Activated T-helper 17 cell treated with anti-CD3 and anti-CD28 coated beads, Interleukin-2, amount 50 U/mL, for 72 hours (primary cell): Measurements from ENCODE around the gene KLHL35. TPM values are rescaled to one million over a fixed set of nuclear protein-coding genes. Genes with fewer than 3 reads are reported as not detected.
A peak's percentile ranks its signal among the peaks of the same experiment; 100 is the strongest.

Experiments
- ATAC-seq: fragments of 150-1000 bp; cut with Tn5 transposase; replicated peaks from 2 replicates; pipeline ENCODE4 v1.10.0; 2021; ENCODE audit warnings: mild to moderate bottlenecking, moderate library complexity
- H3K27ac Mint-ChIP-seq: one replicate; pipeline ENCODE4 v1.8.0; 2022; ENCODE audit warnings: mixed read lengths
- H3K27me3 Mint-ChIP-seq: one replicate; pipeline ENCODE4 v1.8.0; 2022; ENCODE audit warnings: mixed read lengths
- H3K36me3 Mint-ChIP-seq: one replicate; pipeline ENCODE4 v1.8.0; 2022; ENCODE audit warnings: low read depth, mild to moderate bottlenecking, mixed read lengths
- H3K4me1 Mint-ChIP-seq: one replicate; pipeline ENCODE4 v1.8.0; 2022; ENCODE audit warnings: mixed read lengths
- H3K4me3 Mint-ChIP-seq: one replicate; pipeline ENCODE4 v1.8.0; 2022; ENCODE audit warnings: mild to moderate bottlenecking, mixed read lengths
- H3K9me3 Mint-ChIP-seq: one replicate; pipeline ENCODE4 v1.8.0; 2022; ENCODE audit warnings: mixed read lengths
- total RNA-seq, 2 donors: library from RNA; stranded (reverse); gene quantifications; one replicate each; pipeline ENCODE4 v1.2.3, GENCODE V29; 2022

Gene KLHL35, protein sequence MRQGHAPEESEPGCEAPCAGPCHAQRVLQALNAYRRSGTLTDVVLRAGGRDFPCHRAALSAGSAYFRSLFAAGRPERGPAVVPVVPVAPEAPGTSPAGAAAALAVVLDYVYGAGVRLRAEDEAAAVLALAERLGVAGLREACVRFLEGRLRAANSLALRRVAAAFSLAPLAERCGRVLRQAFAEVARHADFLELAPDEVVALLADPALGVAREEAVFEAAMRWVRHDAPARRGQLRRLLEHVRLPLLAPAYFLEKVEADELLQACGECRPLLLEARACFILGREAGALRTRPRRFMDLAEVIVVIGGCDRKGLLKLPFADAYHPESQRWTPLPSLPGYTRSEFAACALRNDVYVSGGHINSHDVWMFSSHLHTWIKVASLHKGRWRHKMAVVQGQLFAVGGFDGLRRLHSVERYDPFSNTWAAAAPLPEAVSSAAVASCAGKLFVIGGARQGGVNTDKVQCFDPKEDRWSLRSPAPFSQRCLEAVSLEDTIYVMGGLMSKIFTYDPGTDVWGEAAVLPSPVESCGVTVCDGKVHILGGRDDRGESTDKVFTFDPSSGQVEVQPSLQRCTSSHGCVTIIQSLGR
- 1 to 10 TPM in 1 of 2 donors, under 1 TPM in 1; 0.50 to 1.2 TPM for total RNA-seq

DNA sequence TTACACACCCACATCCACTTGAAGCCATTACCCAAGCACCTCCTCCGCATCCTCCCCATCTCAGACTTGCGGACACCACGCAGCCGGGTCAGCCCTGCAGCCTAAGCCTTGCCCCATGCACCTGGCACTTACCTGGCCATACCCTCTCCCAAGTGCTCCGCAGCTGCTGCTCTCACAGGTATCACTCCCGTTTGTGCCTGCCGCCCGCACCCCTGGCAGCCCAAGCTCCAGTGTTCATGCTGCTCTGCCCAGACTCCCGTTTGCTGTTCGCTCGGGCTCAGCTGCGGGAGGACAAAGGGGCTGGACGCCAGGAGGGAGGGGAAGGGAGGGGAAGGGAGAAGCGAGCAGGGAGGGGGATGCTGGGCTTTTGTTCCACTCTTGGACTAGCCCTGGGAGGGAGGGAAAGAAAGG lies at the start of gene KLHL35:
Gene KLHL35 (minus strand): TSS at position 293 of the 411 bp plus-strand sequence. CDS start 2,574 bp downstream, outside the sequence.
- Mint-ChIP-seq H3K27ac (no peak within 1 kb of the TSS), H3K27me3 (peaks cover 25% of the 10 kb centered on the region), H3K9me3 (no peaks in the 10 kb centered on the region), H3K4me1 (peaks cover 14% of the 10 kb centered on the region), H3K36me3 (peaks cover 5% of the 10 kb centered on the region), H3K4me3 (no peak within 1 kb of the TSS)
- no peak for ATAC-seq

DNA sequence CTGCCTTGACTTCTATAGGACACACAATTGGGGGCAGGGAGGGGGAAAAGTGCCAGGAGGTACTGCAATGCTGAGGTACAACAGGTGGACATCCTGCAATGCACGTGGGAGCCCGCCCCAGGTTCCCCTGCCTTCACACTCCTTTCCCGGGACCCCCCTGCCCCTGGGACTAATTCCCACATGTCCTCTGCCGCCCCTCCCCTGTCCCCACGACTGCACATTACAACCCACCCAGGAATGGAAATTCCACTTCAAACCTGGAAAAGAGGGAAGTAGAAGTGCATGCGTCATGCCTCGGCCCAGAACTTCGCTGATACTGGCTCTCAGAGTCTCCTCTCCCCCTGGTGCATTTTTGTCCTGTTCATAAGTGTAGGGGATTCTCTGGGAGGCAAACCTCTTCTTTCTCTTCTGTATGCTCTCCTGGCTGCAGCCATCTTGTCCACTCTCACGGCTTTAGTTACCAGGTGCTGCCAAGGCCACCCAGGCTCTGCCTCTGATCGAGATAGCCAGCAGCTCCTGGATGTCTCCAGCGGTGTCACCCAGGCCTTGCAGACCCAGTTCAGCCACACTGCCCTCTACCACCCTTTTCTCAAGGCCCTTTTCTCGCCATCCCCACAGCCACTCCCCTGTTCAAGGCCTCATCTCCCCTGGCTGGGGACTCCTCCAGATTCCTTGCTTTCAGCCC lies 49.1 kb upstream of the KLHL35 start:
- Mint-ChIP-seq H3K4me3 (no peak overlapping the region), H3K27ac (peak overlapping the region; percentile 65), H3K36me3 (no peaks in the 10 kb centered on the region), H3K4me1 (no peaks in the 10 kb centered on the region), H3K27me3 (no peaks in the 10 kb centered on the region), H3K9me3 (no peaks in the 10 kb centered on the region)
- ATAC-seq, result no peak

DNA sequence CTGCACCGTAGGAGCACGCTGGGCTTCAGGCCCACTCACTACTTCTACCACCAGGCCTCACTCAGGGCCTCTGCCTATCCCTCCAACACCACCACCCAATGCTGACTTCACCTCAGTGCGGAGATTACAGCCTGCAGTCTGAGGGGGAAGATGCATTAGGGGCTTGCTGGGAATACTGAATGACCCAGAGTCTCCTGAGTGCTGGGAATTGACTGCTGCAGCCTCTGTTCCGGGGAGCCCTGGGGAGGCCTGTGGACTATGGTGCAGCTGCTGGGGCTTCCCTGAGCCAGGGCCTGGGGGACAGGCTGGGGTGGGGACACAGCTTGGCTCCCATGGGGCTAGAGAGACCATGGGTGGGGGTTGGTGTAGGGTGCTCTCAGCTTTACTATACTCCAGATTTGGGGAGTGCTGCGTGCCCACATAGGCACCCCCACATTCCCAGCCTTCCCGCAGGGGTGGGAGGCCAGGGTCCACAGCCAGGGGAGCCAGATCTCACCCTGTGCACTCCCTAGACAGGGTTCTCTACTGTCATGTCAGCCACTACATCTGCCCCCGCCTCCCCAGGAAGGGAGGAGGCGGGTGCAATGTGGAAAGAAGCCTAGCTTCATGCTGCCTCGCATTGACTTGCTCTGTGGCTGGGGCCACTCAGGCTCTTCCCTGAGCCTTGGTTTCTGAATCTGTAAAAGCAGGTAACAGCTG lies 48.4 kb upstream of the KLHL35 start:
- ATAC-seq, result no peak
- Mint-ChIP-seq H3K4me1 (no peaks in the 10 kb centered on the region), H3K27ac (no peak overlapping the region), H3K36me3 (no peaks in the 10 kb centered on the region), H3K27me3 (no peaks in the 10 kb centered on the region), H3K4me3 (no peak overlapping the region), H3K9me3 (no peaks in the 10 kb centered on the region)

DNA sequence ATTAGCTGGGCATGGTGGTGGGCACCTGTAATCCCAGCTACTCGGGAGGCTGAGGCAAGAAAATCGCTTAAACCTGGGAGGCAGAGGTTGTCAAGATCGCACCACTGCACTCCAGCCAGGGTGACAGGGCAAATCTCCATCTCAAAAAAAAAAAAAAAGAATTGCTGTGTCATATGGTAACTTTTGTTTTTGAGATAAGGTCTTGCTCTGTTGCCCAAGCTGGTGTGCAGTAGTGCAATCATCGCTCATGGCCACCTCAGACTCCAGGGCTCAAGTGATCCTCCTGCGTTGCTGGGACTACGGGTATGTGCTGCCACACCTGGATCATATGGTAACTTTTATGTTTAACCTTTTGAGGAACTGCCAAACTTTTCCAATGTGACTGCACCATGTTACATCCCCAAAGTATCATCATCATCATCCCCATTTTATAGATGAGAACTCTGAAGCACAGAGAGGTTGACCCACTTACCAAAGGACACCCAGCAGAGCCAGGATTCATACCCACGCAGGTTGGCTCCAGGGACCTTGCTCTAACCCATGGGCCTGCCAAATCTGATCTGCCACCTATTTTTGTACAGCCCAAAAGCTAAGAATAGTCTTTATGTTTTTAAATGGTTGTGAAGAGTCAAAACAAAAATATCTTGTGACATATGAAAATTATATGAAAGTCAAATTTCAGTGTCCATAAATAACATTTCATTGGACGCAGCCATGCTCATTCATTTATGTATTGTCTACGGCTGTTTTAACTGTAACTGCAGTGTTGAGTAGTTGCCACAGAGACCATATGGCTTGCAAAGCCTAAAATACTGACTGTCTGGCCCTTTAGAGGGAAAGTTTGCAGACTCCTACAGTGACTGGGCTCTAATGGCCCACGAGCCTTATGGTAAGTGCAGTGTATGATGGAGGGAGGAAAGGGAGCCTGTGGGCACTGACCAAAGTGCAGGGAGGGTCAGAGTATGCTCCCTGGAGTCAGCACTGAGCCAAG lies 47.5 kb upstream of the KLHL35 start:
- ATAC-seq, result no peak
- Mint-ChIP-seq H3K4me1 (peaks cover 6% of the 10 kb centered on the region), H3K4me3 (no peak overlapping the region), H3K27me3 (no peaks in the 10 kb centered on the region), H3K27ac (no peak overlapping the region), H3K36me3 (no peaks in the 10 kb centered on the region), H3K9me3 (no peaks in the 10 kb centered on the region)

DNA sequence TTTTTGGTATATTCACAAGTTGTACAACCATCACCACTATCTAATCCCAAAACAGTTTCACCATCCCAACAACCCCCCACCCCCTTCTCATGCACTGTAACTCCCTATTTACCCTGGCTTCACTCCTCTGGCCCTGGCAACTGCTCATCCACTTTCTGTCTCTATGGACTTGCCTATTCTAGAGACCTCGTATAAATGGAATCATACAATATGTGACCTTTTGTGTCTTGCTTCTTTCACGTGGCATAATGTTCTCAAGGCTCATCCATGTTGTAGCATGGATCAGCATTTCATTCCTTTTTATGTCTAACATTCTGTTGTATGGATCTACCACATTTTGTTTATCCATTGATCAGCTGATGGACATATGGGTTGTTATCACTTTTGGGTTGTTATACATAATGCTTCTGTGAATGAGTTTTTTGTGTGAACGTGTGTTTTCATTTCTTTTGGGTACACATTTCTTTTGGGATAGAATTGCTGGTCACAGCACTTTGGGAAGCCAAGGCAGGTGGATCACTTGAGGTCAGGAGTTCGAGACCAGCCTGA lies 46.7 kb upstream of the KLHL35 start:
- H3K36me3 Mint-ChIP-seq, result no peaks in the 10 kb centered on the region
- no peak overlapping the region for H3K4me3 Mint-ChIP-seq
- H3K27me3 Mint-ChIP-seq, result no peaks in the 10 kb centered on the region
- peaks cover 11% of the 10 kb centered on the region for H3K4me1 Mint-ChIP-seq
- no peaks in the 10 kb centered on the region for H3K9me3 Mint-ChIP-seq
- ATAC-seq, result no peak
- no peak overlapping the region for H3K27ac Mint-ChIP-seq

DNA sequence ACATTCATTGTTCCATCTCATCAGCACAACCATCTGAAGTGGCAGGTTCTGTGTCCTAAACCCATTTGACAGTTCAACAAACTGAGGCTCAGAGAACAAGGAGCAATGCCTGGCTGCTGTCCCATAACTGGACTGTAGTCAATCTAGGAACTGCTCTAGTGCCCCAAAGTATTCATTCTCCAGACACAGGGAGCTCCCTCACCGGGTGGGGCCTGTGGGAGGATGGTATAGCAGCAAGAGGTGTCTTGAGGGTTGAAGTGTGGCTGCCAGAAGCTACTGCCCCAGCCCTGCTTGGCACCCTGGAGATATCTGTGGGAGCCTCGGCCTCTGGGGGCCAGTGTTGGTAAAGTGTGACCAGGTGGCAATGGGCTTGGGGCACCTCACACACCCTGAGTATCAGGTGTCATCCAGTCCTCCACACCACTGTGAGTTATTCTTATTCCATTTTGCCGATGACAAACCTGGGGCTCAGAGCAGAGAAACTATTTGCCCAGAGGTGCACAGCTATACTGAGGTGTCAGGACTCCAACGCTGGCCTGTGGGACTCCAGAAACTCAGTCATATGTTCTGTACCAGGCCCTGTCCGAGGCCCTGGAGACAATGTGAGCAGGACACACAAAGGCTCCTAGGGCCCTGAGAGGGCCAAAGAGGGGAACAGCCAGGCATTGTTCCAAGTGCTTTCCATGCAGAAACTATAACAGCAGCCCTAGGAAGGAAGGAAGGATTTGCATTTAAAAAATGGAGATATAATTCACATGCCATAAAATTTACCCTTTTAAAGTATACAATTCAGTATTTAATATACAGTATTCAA lies 46.0 kb upstream of the KLHL35 start:
- Mint-ChIP-seq H3K36me3 (no peaks in the 10 kb centered on the region), H3K9me3 (no peaks in the 10 kb centered on the region), H3K27me3 (no peaks in the 10 kb centered on the region), H3K27ac (peak overlapping the region; percentile 22), H3K4me3 (no peak overlapping the region), H3K4me1 (peaks cover 13% of the 10 kb centered on the region)
- ATAC-seq, result no peak

DNA sequence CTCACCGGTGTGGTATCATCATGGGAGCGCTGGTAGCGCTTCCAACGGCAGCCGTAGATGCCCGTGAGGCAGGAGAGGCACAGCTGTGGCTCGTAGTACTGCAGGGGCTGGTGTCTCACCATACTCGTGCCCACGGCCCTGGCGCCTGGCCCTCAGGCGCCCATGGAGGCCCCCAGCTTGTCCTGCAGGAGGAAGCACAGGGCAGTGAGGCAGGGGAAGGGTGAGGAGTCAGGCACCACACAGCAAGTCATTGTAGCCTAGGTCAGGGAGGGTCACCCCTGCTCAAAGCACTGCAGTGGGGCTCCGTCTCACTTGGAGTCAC lies 44.6 kb upstream of the KLHL35 start:
- Mint-ChIP-seq H3K4me1 (peaks cover 13% of the 10 kb centered on the region), H3K4me3 (no peak overlapping the region), H3K36me3 (no peaks in the 10 kb centered on the region), H3K9me3 (no peaks in the 10 kb centered on the region), H3K27ac (peak overlapping the region; percentile 53), H3K27me3 (no peaks in the 10 kb centered on the region)
- ATAC-seq, result no peak

DNA sequence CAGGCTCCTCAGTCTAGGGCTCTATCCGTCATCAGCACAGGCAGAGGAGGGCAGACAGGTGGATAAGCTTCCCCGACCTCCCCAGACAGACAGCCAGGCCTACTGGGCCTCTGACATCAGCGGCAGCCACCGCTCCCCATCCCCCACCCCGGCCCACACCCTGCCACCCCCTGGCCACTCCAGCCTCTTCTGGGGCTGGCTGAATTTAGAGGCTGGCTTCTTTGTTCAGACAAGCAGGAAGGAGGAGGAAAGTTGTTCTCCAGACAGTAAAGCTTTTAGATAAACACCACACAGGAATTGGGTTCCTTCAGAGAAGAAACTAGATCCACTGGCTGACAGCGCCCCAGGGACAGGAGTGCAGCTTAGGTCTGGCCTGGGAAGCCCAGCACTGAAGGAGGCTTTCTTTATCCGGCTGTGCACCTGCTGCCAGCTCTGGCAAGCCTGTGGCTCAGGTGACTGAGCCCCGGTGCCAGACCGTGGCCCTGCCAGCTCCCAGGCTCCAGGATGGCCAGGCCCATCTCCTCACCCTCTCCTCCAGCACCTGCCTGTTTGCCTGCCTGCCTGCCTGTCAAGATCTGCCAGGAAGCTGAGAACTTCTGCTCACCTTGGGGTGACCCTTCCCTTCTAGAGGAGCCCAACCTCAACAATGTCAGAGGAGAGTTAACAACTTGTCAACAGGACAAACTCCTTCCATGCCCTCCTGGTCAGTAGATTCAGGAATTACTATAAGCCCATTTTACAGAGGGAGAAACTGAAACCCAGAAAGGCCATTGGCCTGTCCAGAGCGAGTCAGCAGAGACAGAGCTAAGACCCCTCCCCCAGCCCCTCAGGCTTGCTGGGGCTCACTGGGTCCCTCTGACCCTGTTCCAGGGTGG lies 44.0 kb upstream of the KLHL35 start:
- H3K4me3 Mint-ChIP-seq, result no peak overlapping the region
- H3K4me1 Mint-ChIP-seq, result peaks cover 13% of the 10 kb centered on the region
- peak overlapping the region; percentile 53 for H3K27ac Mint-ChIP-seq

DNA sequence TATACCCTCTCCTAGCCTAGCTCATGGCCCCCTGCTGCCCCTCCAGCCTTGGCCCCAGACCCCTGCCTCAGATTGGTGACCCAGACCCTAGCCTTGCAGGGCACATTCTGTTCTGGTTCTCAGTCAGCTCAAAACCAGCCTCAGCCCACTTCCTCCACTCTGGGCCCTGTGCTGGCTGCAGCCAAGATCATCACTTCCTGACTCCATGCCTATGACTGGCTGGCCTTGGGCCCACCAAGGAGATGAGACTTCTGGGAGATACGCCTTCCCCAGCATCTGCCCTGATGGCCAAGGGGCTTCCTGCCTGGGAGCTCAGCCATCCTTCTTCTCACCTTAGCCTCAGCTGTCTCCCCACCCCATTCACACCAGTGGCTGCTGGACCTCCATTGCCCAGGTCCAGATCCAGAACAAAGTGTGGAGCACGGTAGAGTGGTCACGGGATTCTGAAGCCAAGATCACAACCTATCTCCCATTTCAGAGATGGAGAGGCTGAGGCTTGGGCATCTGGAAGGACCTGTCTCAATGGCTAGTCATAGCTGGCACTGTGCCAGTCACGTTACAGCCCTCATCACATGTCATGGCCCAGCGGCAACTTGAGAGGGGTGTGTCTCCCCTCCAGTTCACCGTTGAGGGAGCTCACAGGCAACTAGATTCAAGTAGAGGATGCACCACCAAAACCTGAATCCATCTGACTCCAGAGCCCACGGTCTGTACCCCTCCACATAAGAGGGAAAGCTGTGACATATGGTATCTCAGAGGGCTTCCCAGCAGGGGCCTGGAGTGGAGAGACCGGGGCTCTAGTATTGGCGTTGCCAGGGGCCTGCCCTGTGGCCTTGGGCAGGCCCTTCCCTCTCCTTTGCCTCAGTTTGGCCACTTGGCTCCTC lies 43.0 kb upstream of the KLHL35 start:
- ATAC-seq, result peak; percentile 88
- H3K4me3 Mint-ChIP-seq, result peak overlapping the region; percentile 39
- H3K36me3 Mint-ChIP-seq, result no peaks in the 10 kb centered on the region
- H3K27me3 Mint-ChIP-seq, result no peaks in the 10 kb centered on the region
- peak overlapping the region; percentile 68 for H3K27ac Mint-ChIP-seq
- peaks cover 13% of the 10 kb centered on the region for H3K4me1 Mint-ChIP-seq
- H3K9me3 Mint-ChIP-seq, result no peaks in the 10 kb centered on the region

More for the DNA sequence above, 44.0 kb upstream of the KLHL35 start:
- Mint-ChIP-seq H3K27me3 (no peaks in the 10 kb centered on the region), H3K36me3 (no peaks in the 10 kb centered on the region), H3K9me3 (no peaks in the 10 kb centered on the region)
- ATAC-seq, result no peak

DNA sequence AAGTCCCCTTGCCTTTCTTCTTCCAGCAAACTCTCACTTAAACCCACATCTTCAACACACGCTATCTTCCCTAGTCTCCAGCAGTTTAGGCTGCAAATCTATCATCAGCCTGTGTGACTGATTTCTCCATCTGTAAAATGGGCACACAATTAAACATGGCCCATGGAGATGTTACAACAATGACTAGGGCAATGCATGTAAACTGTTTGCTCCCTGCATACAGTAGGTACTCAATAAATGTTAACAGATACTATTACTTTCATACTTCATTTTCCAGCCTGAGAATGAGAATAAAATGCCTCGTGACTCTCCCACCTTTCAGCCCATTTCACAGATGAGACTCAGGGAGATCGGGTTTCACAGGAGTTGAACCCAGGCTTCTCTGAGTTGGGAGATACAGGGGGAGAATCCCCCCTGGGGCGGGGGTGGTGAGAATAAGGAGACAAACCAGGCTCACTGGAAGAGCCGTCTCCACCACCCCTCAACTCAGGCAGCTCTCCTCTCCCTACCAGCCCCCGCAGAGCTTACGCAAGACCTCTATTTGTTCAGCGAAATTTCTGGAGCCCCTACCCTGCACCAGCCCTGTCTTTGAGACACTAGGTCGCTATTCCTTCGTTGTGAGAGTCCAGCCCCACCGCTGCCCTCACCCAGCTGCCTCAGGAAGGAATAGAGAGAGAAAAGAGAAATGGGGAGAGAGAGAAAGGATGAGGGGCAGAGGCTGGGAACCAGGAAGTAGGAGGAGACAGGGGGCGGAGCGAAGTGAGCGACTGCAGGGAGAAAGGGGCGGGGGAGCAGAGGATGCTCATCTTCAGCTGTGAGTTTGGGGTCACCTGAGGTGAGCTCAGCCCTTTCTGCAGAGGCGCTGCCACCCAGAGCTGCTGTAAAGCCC lies 42.1 kb upstream of the KLHL35 start:
- H3K27ac Mint-ChIP-seq, result peak overlapping the region; percentile 68
- peak overlapping the region; percentile 39 for H3K4me3 Mint-ChIP-seq
- no peaks in the 10 kb centered on the region for H3K36me3 Mint-ChIP-seq
- no peaks in the 10 kb centered on the region for H3K9me3 Mint-ChIP-seq
- peaks cover 13% of the 10 kb centered on the region for H3K4me1 Mint-ChIP-seq
- H3K27me3 Mint-ChIP-seq, result no peaks in the 10 kb centered on the region
- peak; percentile 79 for ATAC-seq

DNA sequence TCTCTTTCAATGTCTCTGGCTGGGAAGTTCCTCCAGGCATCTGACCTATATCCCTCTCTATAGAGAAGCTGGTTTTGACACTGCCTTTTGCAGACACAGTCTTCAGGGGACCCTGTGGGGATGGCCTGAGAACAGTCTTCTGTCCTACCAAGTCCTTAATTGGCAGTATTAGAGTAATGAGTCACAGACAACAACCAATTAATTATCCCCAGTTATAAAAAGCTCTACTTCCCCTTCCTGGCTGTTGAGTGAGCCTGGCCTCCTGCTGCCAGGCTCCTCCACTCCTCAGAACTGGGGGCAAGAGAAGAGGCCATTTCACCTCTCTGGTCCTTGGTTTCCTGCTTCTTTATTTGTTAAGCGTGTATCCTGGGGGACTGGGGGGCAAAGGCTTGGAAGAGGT lies 41.2 kb upstream of the KLHL35 start:
- Mint-ChIP-seq H3K27me3 (no peaks in the 10 kb centered on the region), H3K27ac (no peak overlapping the region), H3K4me1 (peaks cover 13% of the 10 kb centered on the region), H3K9me3 (no peaks in the 10 kb centered on the region), H3K4me3 (no peak overlapping the region), H3K36me3 (no peaks in the 10 kb centered on the region)
- ATAC-seq, result no peak
